ENCODE data around the gene LRRC74A. TPM values are rescaled to one million over a fixed set of nuclear protein-coding genes. Genes with fewer than 3 reads are reported as not detected.

LRRC74A gene
- total RNA-seq, 1 experiment from 2014 or later: not detected

- no peak for DNase-seq
- Mint-ChIP-seq H3K36me3 (ENCODE audit: insufficient read depth in 1 of 3, low read depth in 3 of 3) (no peaks in the 10 kb centered on the region), H3K4me1 (peaks cover 38 to 40% of the 10 kb centered on the region in 2 experiments), H3K27ac (no peak overlapping the region), H3K4me3 (0 out of 5 replicates have a peak overlapping the region, but pooled peaks of 1 of the 2 experiments have one; percentile 2), H3K9me3 (no peaks in the 10 kb centered on the region), H3K27me3 (ENCODE audit: low read depth) (peaks cover 14% of the 10 kb centered on the region)
- H3K4me1 ChIP-seq (ENCODE audit: insufficient read depth, low read length): peaks cover 3% of the 10 kb centered on the region; the same call in 1 of the 2 replicates
- TF ChIP-seq CTCF (conservative IDR thresholded peaks at IDR 0.05): no peak
- H3K4ac ChIP-seq (ENCODE audit: low read depth, low read length): no peak overlapping the region
- H3T11ph ChIP-seq (ENCODE audit: low read length): no peak overlapping the region
- H4K20me1 ChIP-seq (ENCODE audit: control insufficient read depth, insufficient read depth, insufficient read length): no peaks in the 10 kb centered on the region
- no peak overlapping the region for H2BK5ac ChIP-seq (ENCODE audit: insufficient read length, low read length)
- H4K5ac ChIP-seq (ENCODE audit: insufficient read length, low read depth, low read length): no peak overlapping the region
- no peak overlapping the region for H3K56ac ChIP-seq (ENCODE audit: insufficient read length, low read depth, low read length)
- no peak overlapping the region for H2BK15ac ChIP-seq (ENCODE audit: low read depth, low read length)
- H3K23me2 ChIP-seq (ENCODE audit: insufficient read length, low read depth, low read length, poor library complexity, severe bottlenecking): no peaks in the 10 kb centered on the region
- no peak overlapping the region for H4K91ac ChIP-seq (ENCODE audit: insufficient read length, low read depth, low read length)
- no peaks in the 10 kb centered on the region for H3K9me3 ChIP-seq (ENCODE audit: control insufficient read depth, low read depth, low read length)
- no peak overlapping the region for H2BK120ac ChIP-seq (ENCODE audit: low read depth, low read length, poor library complexity, severe bottlenecking)
- no CpG with 5 or more reads among the region's 10 CpGs for WGBS (ENCODE audit: extremely low coverage, insufficient read length, low lambda C conversion rate)
- no peak overlapping the region for H3K18ac ChIP-seq (ENCODE audit: insufficient read length, low read depth, low read length)
- no peaks in the 10 kb centered on the region for H3K27me3 ChIP-seq (ENCODE audit: insufficient read depth, low read length)
- no peak overlapping the region for H2AFZ ChIP-seq (ENCODE audit: low read length)
- H3K23ac ChIP-seq (ENCODE audit: insufficient read length, low read depth, low read length): no peak overlapping the region
- H3K79me2 ChIP-seq (ENCODE audit: insufficient read depth, low read length): no peaks in the 10 kb centered on the region
- H2BK20ac ChIP-seq (ENCODE audit: low read depth, low read length, poor library complexity, severe bottlenecking): no peak overlapping the region
- no peak overlapping the region for H3K9ac ChIP-seq (ENCODE audit: extremely low read depth, insufficient read length, low read length)
- no peak overlapping the region for H3K4me2 ChIP-seq (ENCODE audit: insufficient read depth, insufficient read length, low read length)
- H2BK12ac ChIP-seq (ENCODE audit: insufficient read length, low read depth, low read length): no peak overlapping the region
- no peak overlapping the region for H3K14ac ChIP-seq (ENCODE audit: insufficient read depth, low read length)
- H4K8ac ChIP-seq (replicated peaks; ENCODE audit: insufficient read length, low read depth, low read length): no peak overlapping the region
- no peak overlapping the region for H3K27ac ChIP-seq (ENCODE audit: insufficient read length, low read depth, low read length)
- H2AK5ac ChIP-seq (ENCODE audit: insufficient read length, low read length): no peak overlapping the region
- no peaks in the 10 kb centered on the region for H3K79me1 ChIP-seq (ENCODE audit: insufficient read depth, low read depth, low read length, poor library complexity, severe bottlenecking)
Observed at GRCh38 chr14:76862546-76863282, 36.5 kb downstream of the LRRC74A start.

Measured in H9 (cell line).